HG03097 (cell line): Measurements from ENCODE around the gene ZNF76.
A peak's percentile ranks its signal among the peaks of the same experiment; 100 is the strongest.

ENCODE experiments used
- ATAC-seq: cut with Tn5 transposase; IDR thresholded peaks from one replicate; pipeline ENCODE4 v1.9.1; 2021; ENCODE audit not compliant: unreplicated experiment, low FRiP score

The ZNF76 gene

GRCh38 chr6:35234901-35235300 lies 24.6 kb upstream of the ZNF76 start:
- no peak for ATAC-seq

GRCh38 chr6:35236223-35236622 lies 23.3 kb upstream of the ZNF76 start:
- no peak for ATAC-seq

DNA sequence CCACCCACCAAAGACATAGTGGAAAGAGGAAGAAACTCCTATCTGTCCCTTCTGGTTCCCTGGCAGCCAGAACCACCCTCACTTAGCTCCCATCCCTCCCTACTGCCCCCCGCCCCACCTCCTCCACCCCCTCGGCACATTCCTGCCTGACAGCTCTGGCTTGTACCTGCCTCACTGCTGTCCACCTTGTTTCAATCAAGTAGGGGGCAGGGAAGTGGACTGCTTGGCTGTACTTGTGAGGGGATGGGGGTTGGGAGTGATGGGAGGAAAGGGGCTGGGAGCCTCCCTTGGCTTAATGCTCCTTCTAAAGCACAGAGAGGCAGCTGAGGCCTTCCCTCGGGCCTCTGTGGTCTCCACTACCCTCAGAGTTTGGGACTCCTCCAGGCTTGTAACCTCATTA lies 22.1 kb upstream of the ZNF76 start:
- ATAC-seq, result no peak

- no peak for ATAC-seq
These were observed 20.7 kb upstream of the ZNF76 start for GRCh38 chr6:35238843-35239289.

GRCh38 chr6:35239581-35239980 lies 20.0 kb upstream of the ZNF76 start:
- ATAC-seq, result no peak

GRCh38 chr6:35240838-35241801 lies 18.4 kb upstream of the ZNF76 start:
- no peak for ATAC-seq

DNA sequence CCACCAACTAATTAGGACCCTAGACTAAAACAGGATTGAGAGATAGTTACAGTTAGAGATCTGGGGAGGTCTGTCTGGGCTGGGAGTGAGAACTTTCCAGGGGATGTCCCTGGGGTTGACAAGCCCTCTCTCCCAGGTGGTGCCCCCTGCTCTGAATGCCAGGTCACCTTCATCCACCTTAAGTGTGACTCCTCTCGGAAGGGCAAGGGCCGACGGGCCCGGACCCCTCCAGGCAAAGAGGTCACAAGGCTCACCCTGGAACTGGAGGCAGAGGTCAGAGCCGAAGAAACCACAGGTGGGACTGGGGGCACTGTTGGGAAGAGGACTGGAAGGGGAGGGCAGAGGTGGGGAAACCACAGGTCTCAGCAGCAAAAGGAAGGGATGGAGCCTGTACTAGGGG lies 17.0 kb upstream of the ZNF76 start:
- ATAC-seq, result no peak

DNA sequence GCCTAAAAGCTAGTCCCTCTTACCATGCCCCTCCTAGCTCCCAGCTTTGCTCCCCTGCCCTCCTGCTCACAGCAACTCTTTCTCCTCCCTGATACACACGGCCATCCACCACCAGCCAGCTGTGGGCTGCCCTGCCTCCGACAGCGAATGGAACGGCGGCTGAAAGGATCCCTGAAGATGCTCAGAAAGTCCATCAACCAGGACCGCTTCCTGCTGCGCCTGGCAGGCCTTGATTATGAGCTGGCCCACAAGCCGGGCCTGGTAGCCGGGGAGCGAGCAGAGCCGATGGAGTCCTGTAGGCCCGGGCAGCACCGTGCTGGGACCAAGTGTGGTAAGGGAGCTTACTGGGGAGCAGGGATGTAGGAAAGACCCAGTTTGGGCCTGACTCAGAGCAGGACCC lies 16.6 kb upstream of the ZNF76 start:
- no peak for ATAC-seq

- no peak for ATAC-seq
These were observed 16.1 kb upstream of the ZNF76 start for GRCh38 chr6:35243386-35243958.

DNA sequence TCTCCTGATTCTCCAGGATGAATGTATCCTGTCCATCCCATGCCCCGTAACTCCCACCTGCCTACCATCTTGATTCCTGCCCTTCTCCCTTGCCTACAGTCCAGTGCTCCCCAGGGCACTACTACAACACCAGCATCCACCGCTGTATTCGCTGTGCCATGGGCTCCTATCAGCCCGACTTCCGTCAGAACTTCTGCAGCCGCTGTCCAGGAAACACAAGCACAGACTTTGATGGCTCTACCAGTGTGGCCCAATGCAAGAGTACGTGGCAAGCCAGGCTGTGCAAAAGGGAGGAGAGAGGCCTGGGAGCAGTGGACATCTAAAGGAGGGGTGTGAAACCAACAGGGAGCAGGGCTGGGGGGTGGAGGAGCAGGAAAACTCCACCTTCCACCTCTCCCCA lies 15.0 kb upstream of the ZNF76 start:
- no peak for ATAC-seq

GRCh38 chr6:35247642-35248231 lies 11.8 kb upstream of the ZNF76 start:
- no peak for ATAC-seq

DNA sequence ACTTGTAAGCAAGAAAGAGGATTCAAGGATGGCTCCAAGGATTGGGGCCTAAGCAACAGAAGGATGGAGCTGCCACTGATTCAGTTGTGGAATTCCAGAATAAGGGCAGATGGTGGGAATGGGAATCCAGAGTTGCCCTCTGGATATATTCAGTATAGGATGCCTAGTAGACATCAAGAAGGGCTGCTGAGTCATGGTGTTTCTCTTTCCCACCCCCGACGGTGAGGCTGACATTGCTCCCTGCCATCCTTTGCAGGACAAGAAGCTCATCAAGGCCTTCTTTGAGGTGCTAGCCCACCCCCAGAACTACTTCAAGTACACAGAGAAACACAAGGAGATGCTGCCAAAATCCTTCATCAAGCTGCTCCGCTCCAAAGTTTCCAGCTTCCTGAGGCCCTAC lies 11.2 kb upstream of the ZNF76 start:
- ATAC-seq, result no peak

DNA sequence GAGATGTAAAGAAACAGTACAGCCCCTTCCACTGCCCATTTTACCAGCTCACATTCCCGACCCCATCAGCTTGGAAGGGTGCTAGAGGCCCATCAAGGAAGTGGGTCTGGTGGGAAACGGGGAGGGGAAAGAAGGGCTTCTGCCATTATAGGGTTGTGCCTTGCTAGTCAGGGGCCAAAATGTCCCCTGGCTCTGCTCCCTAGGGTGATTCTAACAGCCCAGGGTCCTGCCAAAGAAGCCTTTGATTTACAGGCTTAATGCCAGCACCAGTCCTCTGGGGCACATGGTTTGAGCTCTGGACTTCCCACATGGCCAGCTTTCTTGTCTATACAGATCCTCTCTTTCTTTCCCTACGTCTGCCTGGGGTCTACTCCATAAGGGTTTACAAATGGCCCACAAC lies 10.6 kb upstream of the ZNF76 start:
- no peak for ATAC-seq

DNA sequence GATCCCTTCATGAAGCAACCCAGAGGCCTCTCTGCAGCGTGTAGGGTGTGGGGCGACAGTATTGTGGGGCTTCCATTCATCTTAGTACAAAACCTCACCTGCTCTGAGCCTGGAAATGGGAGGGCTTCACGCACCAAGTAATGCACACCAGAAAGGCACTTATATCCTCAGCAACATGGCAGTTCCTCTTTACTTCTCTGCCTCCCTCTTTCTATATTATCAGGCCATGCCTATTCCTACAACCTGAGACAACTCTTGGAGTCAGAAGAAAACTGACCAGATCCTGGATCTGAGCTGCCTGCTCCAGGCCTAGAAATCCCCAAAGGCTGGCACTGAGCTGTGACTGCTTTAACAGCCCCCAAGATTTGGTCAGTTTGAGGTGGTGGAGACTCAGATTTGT lies 7.6 kb upstream of the ZNF76 start:
- ATAC-seq, result no peak

DNA sequence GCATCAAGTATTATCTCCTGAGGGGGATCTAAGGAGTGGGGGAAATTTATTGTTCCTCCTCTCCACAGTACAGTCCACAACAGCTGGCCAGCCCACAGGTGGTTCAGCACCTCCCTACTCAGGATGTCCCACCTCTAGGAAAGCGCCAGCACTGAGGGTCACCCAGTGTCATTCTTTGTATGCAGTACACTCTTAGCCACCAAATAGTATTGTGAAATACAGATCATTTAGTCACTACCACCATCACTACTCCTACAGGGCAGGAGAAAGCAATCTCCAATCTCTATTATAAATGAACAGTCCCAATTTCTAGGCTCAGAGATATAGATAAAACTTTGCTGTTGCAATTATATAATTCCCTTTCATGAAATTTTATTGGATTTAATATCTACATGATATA lies 6.3 kb upstream of the ZNF76 start:
- no peak for ATAC-seq

- ATAC-seq, result no peak
These were observed 1.2 kb upstream of the ZNF76 start for GRCh38 chr6:35258336-35258735.

GRCh38 chr6:35258858-35259193 lies 709 bp upstream of the ZNF76 start:
- ATAC-seq, result peak; percentile 13

GRCh38 chr6:35259948-35260590 lies 534 bp downstream of the ZNF76 start:
- ATAC-seq, result peak; percentile 28

GRCh38 chr6:35260591-35261570 lies 1.3 kb downstream of the ZNF76 start:
- no peak for ATAC-seq

DNA sequence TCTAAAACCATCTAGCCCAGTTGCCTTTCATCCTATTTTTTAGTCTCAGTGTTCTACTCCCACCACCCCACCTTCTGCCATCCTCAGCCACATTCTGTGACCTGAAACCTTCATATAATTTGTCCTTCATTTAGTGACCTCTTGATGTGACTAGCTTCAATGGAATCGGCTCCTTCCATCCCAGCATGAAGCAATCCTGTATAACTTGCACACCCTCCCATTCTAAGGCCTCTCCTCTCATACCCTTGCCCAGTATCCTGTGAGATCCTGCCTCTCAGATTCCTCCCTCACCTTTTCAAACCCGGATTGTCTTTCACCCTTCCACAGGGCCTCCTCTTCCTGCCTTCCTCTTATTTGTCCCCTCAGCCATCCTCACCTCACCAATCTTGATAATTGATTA lies 3.1 kb downstream of the ZNF76 start:
- no peak for ATAC-seq
